ENCODE measurements around the gene KDSR. TPM values are rescaled to one million over a fixed set of nuclear protein-coding genes. Genes with fewer than 3 reads are reported as not detected.

KDSR gene
- total and polyA plus RNA-seq, 8 donors: 6.4 to 199 (median 11.6) TPM

GRCh38 chr18:63298400-63299365 is 68.3 kb downstream of the KDSR start:
- 65 to 75% (median 74%) methylated on average over 9 of the region's 9 CpGs for WGBS, 5 donors
- H3K27me3 ChIP-seq: no peaks in the 10 kb centered on the region
- H3K27ac ChIP-seq: peak overlapping the region in 2 of 5 donors; percentile 33 to 36
- TF ChIP-seq POLR2AphosphoS5 (IDR thresholded peaks at IDR 0.05) (no peak), EP300 (IDR thresholded peaks at IDR 0.05) (no peak), CTCF (IDR thresholded peaks at IDR 0.05) (no peak)
- H3K4me3 ChIP-seq: no peak overlapping the region
- no peaks in the 10 kb centered on the region for H3K9me3 ChIP-seq
- H3K36me3 ChIP-seq: no peaks in the 10 kb centered on the region
- no peak for DNase-seq
- intact Hi-C loops (cut with DNase I; ENCODE audit: low total_unique reads): no loop called here
- peaks cover 0 to 65% (median 32%) of the 10 kb centered on the region in 4 donors for H3K4me1 ChIP-seq

GRCh38 chr18:63297687-63298399 is 69.2 kb downstream of the KDSR start:
- no peaks in the 10 kb centered on the region for H3K36me3 ChIP-seq
- TF ChIP-seq POLR2A (IDR thresholded peaks at IDR 0.05): no peak
- TF ChIP-seq EP300 (IDR thresholded peaks at IDR 0.05): no peak
- TF ChIP-seq POLR2AphosphoS5 (IDR thresholded peaks at IDR 0.05): no peak
- no peak for TF ChIP-seq CTCF (IDR thresholded peaks at IDR 0.05)
- peak overlapping the region in 2 of 5 donors; percentile 33 to 36 for H3K27ac ChIP-seq
- intact Hi-C loops (cut with DNase I; ENCODE audit: low total_unique reads): no loop called here
- no peak for DNase-seq
- no peaks in the 10 kb centered on the region for H3K9me3 ChIP-seq
- 49 to 68% (median 63%) methylated on average over 14 to 16 of the region's 16 CpGs for whole genome bisulfite sequencing, 5 donors
- no peak overlapping the region for H3K4me3 ChIP-seq
- peaks cover 0 to 65% (median 32%) of the 10 kb centered on the region in 4 donors for H3K4me1 ChIP-seq
- no peaks in the 10 kb centered on the region for H3K27me3 ChIP-seq

GRCh38 chr18:63293935-63294334 is 73.1 kb downstream of the KDSR start:
- intact Hi-C loops (cut with DNase I; ENCODE audit: low total_unique reads): no loop called here
- 78 to 96% (median 92%) methylated on average over 4 of the region's 4 CpGs for WGBS, 5 donors
- Histone ChIP-seq H3K4me3 (no peak overlapping the region), H3K27me3 (no peaks in the 10 kb centered on the region), H3K9me3 (no peaks in the 10 kb centered on the region), H3K36me3 (no peaks in the 10 kb centered on the region), H3K27ac (no peak overlapping the region), H3K4me1 (peaks cover 0 to 59% (median 27%) of the 10 kb centered on the region in 4 donors)
- no peak for TF ChIP-seq EP300 (IDR thresholded peaks at IDR 0.05)
- TF ChIP-seq POLR2A (IDR thresholded peaks at IDR 0.05): no peak
- no peak for TF ChIP-seq CTCF (IDR thresholded peaks at IDR 0.05)
- TF ChIP-seq POLR2AphosphoS5 (IDR thresholded peaks at IDR 0.05): no peak
- DNase-seq: no peak

- Histone ChIP-seq H3K36me3 (no peaks in the 10 kb centered on the region), H3K9me3 (no peaks in the 10 kb centered on the region), H3K27me3 (no peaks in the 10 kb centered on the region), H3K4me3 (no peak overlapping the region), H3K27ac (peak overlapping the region in 1 of 5 donors; percentile 35), H3K4me1 (peaks cover 0 to 59% (median 27%) of the 10 kb centered on the region in 4 donors)
- no peak for DNase-seq
- WGBS, 5 donors: 53 to 70% (median 61%) methylated on average over 11 of the region's 11 CpGs
- TF ChIP-seq EP300 (IDR thresholded peaks at IDR 0.05) (no peak), CTCF (IDR thresholded peaks at IDR 0.05) (no peak), POLR2AphosphoS5 (IDR thresholded peaks at IDR 0.05) (no peak), POLR2A (IDR thresholded peaks at IDR 0.05) (no peak)
- intact Hi-C loops (cut with DNase I; ENCODE audit: low total_unique reads): no loop called here
Measured at GRCh38 chr18:63292831-63293683, 73.9 kb downstream of the KDSR start.

Data from stomach (tissue), 9 donors.